Subcutaneous abdominal adipose tissue (tissue), 5 donors: ENCODE results near the gene PMM2.
"Not testable (repeated sequence)": the region's sequence is repeated elsewhere in the genome, so short reads cannot be mapped to it uniquely, and the experiment has no call there.

Experiments
- H3K27ac ChIP-seq: one replicate; pipeline ENCODE4 v1.7.0; 2013; ENCODE audit warnings: low read depth, mild to moderate bottlenecking, inconsistent platforms, low read length, moderate library complexity
- H3K27me3 ChIP-seq, 5 donors: one replicate each; pipeline ENCODE4 v1.7.0; 2013; ENCODE audit warnings: low read length in 5 of 5, inconsistent platforms in 1 of 5; ENCODE audit not compliant: control insufficient read depth in 5 of 5, insufficient read depth in 4 of 5
- H3K36me3 ChIP-seq, 5 donors: one replicate each; pipeline ENCODE4 v1.7.0; 2013; ENCODE audit warnings: low read length in 5 of 5; ENCODE audit not compliant: control insufficient read depth in 5 of 5, insufficient read depth in 5 of 5
- H3K4me1 ChIP-seq, 5 donors: one replicate each; pipeline ENCODE4 v1.7.0; 2013; ENCODE audit warnings: low read length in 5 of 5, mild to moderate bottlenecking in 3 of 5, moderate library complexity in 1 of 5; ENCODE audit not compliant: control insufficient read depth in 5 of 5, insufficient read depth in 5 of 5
- H3K4me3 ChIP-seq, 5 donors: one replicate each; pipeline ENCODE4 v1.7.0; 2013; ENCODE audit warnings: low read length in 5 of 5, low read depth in 1 of 5
- H3K9ac ChIP-seq, 5 donors: one replicate each; pipeline ENCODE4 v1.7.0; 2013; ENCODE audit warnings: low read length in 5 of 5, mild to moderate bottlenecking in 4 of 5, moderate library complexity in 3 of 5
- H3K9me3 ChIP-seq, 5 donors: one replicate each; pipeline ENCODE4 v1.7.0; 2013; ENCODE audit warnings: low read length in 5 of 5; ENCODE audit not compliant: control insufficient read depth in 5 of 5
- donor health status: healthy.
- donor health status: healthy.
- donor health status: healthy.
- donor health status: healthy.
- donor health status: healthy.

Gene PMM2

GRCh38 chr16:8869988-8870241 lies 72.3 kb downstream of the PMM2 start:
- not testable (repeated sequence) for H3K27me3 ChIP-seq, H3K9me3 ChIP-seq, H3K36me3 ChIP-seq, H3K9ac ChIP-seq, H3K4me3 ChIP-seq, H3K27ac ChIP-seq
- H3K4me1 ChIP-seq: peaks cover 5 to 44% (median 40%) of the 10 kb centered on the region in 5 donors

GRCh38 chr16:8872071-8872470 lies 74.4 kb downstream of the PMM2 start:
- Histone ChIP-seq H3K9ac (no peak overlapping the region), H3K27ac (no peak overlapping the region), H3K4me1 (peaks cover 0 to 26% (median 19%) of the 10 kb centered on the region in 5 donors), H3K27me3 (no peaks in the 10 kb centered on the region), H3K9me3 (no peaks in the 10 kb centered on the region), H3K36me3 (no peaks in the 10 kb centered on the region), H3K4me3 (no peak overlapping the region)

GRCh38 chr16:8872967-8873865 lies 75.6 kb downstream of the PMM2 start:
- H3K9ac ChIP-seq: no peak overlapping the region
- H3K27ac ChIP-seq: no peak overlapping the region
- no peak overlapping the region for H3K4me3 ChIP-seq
- no peaks in the 10 kb centered on the region for H3K27me3 ChIP-seq
- H3K9me3 ChIP-seq: no peaks in the 10 kb centered on the region
- H3K4me1 ChIP-seq: peaks cover 0 to 18% (median 8%) of the 10 kb centered on the region in 5 donors
- no peaks in the 10 kb centered on the region for H3K36me3 ChIP-seq

- H3K36me3 ChIP-seq, H3K9ac ChIP-seq, H3K4me3 ChIP-seq, H3K27ac ChIP-seq, H3K27me3 ChIP-seq, H3K9me3 ChIP-seq: not testable (repeated sequence)
- H3K4me1 ChIP-seq: peaks cover 0 to 18% (median 7%) of the 10 kb centered on the region in 5 donors
Measured at GRCh38 chr16:8873866-8874195, 76.2 kb downstream of the PMM2 start.

GRCh38 chr16:8874388-8874787 lies 76.7 kb downstream of the PMM2 start:
- Histone ChIP-seq H3K9me3 (no peaks in the 10 kb centered on the region), H3K4me3 (no peak overlapping the region), H3K36me3 (no peaks in the 10 kb centered on the region), H3K9ac (no peak overlapping the region), H3K27me3 (no peaks in the 10 kb centered on the region), H3K27ac (no peak overlapping the region), H3K4me1 (peaks cover 0 to 14% (median 4%) of the 10 kb centered on the region in 5 donors)

GRCh38 chr16:8875317-8875716 lies 77.7 kb downstream of the PMM2 start:
- H3K27ac ChIP-seq, H3K9me3 ChIP-seq: not testable (repeated sequence)
- peaks cover 0 to 13% (median 3%) of the 10 kb centered on the region in 5 donors for H3K4me1 ChIP-seq

GRCh38 chr16:8877894-8878522 lies 80.4 kb downstream of the PMM2 start:
- Histone ChIP-seq H3K4me3 (no peak overlapping the region), H3K27ac (no peak overlapping the region)

More at GRCh38 chr16:8875317-8875716, 77.7 kb downstream of the PMM2 start:
- not testable (repeated sequence) for H3K4me3 ChIP-seq, H3K27me3 ChIP-seq, H3K9ac ChIP-seq, H3K36me3 ChIP-seq

GRCh38 chr16:8878523-8878911 lies 80.9 kb downstream of the PMM2 start:
- H3K9ac ChIP-seq: no peak overlapping the region
- no peak overlapping the region for H3K4me3 ChIP-seq
- peaks cover 0 to 13% (median 2%) of the 10 kb centered on the region in 5 donors for H3K4me1 ChIP-seq
- H3K27ac ChIP-seq: no peak overlapping the region
- H3K9me3 ChIP-seq: no peaks in the 10 kb centered on the region
- no peaks in the 10 kb centered on the region for H3K36me3 ChIP-seq
- peaks cover 0 to 11% (median 8%) of the 10 kb centered on the region in 5 donors for H3K27me3 ChIP-seq

More at GRCh38 chr16:8877894-8878522, 80.4 kb downstream of the PMM2 start:
- H3K36me3 ChIP-seq: no peaks in the 10 kb centered on the region
- H3K4me1 ChIP-seq: peaks cover 0 to 13% (median 2%) of the 10 kb centered on the region in 5 donors
- H3K9me3 ChIP-seq: no peaks in the 10 kb centered on the region
- H3K9ac ChIP-seq: no peak overlapping the region
- peaks cover 0 to 11% (median 8%) of the 10 kb centered on the region in 5 donors for H3K27me3 ChIP-seq

- Histone ChIP-seq H3K36me3 (no peaks in the 10 kb centered on the region), H3K4me1 (peaks cover 0 to 8% (median 8%) of the 10 kb centered on the region in 5 donors), H3K9ac (no peak overlapping the region), H3K27ac (no peak overlapping the region), H3K4me3 (no peak overlapping the region), H3K9me3 (no peaks in the 10 kb centered on the region), H3K27me3 (peaks cover 0 to 26% (median 20%) of the 10 kb centered on the region in 5 donors)
Measured at GRCh38 chr16:8880839-8881510, 83.3 kb downstream of the PMM2 start.

- Histone ChIP-seq H3K27me3 (peaks cover 0 to 26% (median 20%) of the 10 kb centered on the region in 5 donors), H3K9me3 (no peaks in the 10 kb centered on the region), H3K4me3 (no peak within 1 kb of the TSS), H3K36me3 (peaks cover 0 to 1% (median 0%) of the 10 kb centered on the region in 5 donors), H3K27ac (no peak within 1 kb of the TSS), H3K4me1 (peaks cover 0 to 15% (median 13%) of the 10 kb centered on the region in 5 donors), H3K9ac (no peak within 1 kb of the TSS)
Measured at GRCh38 chr16:8882041-8882617, 84.5 kb downstream of the PMM2 start, which contains the start of gene LITAFD. Gene LITAFD, plus strand, starts transcription at chr16:8882351. Its CDS starts 2,005 bp downstream, at chr16:8884356.
